ENCODE data around the gene STEAP3. TPM values are rescaled to one million over a fixed set of nuclear protein-coding genes. Genes with fewer than 3 reads are reported as not detected.

Gene STEAP3
- total RNA-seq, 2 donors from 2014 or later: 17.9 to 31.4 TPM

GRCh38 chr2:119225926-119226325 is 2.3 kb downstream of the STEAP3 start:
- peaks cover 12 to 19% of the 10 kb centered on the region in 2 donors for H3K4me1 ChIP-seq (ENCODE audit: control insufficient read depth in 1 of 2, low read depth in 2 of 2)
- no peak for TF ChIP-seq CTCF (IDR thresholded peaks at IDR 0.05)
- no peaks in the 10 kb centered on the region for H3K9me3 ChIP-seq
- H3K27me3 ChIP-seq (replicated peaks; ENCODE audit: insufficient read depth): no peaks in the 10 kb centered on the region
- no peak overlapping the region for H3K27ac ChIP-seq
- no peak overlapping the region for H3K4me3 ChIP-seq
- H3K36me3 ChIP-seq: no peaks in the 10 kb centered on the region
- DNase-seq (ENCODE audit: low spot score): no peak
- ATAC-seq (ENCODE audit: insufficient number of reproducible peaks, low FRiP score, low read depth): no peak

DNA sequence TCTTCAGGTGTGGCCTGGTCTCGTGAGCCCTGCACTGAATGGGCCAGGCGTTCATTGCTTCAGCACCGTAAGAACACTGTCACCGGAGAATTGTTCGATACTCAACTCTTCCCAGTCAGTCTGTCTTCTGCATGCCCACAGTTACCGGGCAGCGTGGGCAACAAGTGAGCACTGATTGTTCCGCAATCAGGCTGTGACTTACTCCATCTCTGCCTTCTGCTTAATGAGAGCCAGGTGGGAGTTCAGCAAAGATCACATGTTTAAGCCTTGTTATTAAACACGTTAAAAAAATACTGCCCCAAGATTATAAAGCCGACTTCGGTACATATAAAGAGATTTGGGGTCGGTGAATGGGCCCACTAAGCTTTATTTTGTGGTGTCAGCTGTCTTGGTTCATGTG is 3.7 kb downstream of the STEAP3 start:
- H3K27ac ChIP-seq: no peak overlapping the region
- H3K9me3 ChIP-seq: no peaks in the 10 kb centered on the region
- DNase-seq (ENCODE audit: low spot score): no peak
- no peak for TF ChIP-seq CTCF (IDR thresholded peaks at IDR 0.05)
- no peaks in the 10 kb centered on the region for H3K36me3 ChIP-seq
- H3K4me1 ChIP-seq (ENCODE audit: control insufficient read depth in 1 of 2, low read depth in 2 of 2): peaks cover 12 to 19% of the 10 kb centered on the region in 2 donors
- H3K27me3 ChIP-seq (replicated peaks; ENCODE audit: insufficient read depth): no peaks in the 10 kb centered on the region
- no peak for ATAC-seq (ENCODE audit: insufficient number of reproducible peaks, low FRiP score, low read depth)
- H3K4me3 ChIP-seq: no peak overlapping the region

- no peak for TF ChIP-seq CTCF (IDR thresholded peaks at IDR 0.05)
- Histone ChIP-seq H3K27ac (no peak overlapping the region), H3K36me3 (no peaks in the 10 kb centered on the region), H3K27me3 (replicated peaks; ENCODE audit: insufficient read depth) (no peaks in the 10 kb centered on the region), H3K9me3 (no peaks in the 10 kb centered on the region), H3K4me3 (no peak overlapping the region), H3K4me1 (ENCODE audit: control insufficient read depth in 1 of 2, low read depth in 2 of 2) (peaks cover 12 to 14% of the 10 kb centered on the region in 2 donors)
- no peak for DNase-seq (ENCODE audit: low spot score)
- ATAC-seq (ENCODE audit: insufficient number of reproducible peaks, low FRiP score, low read depth): no peak
Observed at GRCh38 chr2:119228136-119228535, 4.5 kb downstream of the STEAP3 start.

DNA sequence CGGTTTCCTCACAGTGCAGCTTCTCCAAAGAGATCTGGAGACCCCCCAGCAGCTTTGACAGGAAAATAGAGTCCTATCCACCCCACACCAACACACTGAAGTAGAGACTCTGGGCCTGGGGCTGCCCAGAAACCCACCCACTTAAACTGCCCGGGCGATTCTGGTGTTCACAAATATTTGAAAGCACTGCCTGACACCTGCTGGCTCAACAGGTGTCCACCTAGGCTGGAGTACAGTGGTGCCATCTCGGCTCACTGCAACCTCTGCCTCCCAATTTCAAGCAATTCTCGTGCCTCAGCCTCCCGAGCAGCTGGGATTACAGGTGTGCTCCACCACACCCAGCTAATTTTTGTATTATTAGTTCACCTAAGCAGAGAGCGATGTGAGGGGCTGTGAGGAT is 5.3 kb downstream of the STEAP3 start:
- Histone ChIP-seq H3K27ac (no peak overlapping the region), H3K4me3 (no peak overlapping the region), H3K27me3 (replicated peaks; ENCODE audit: insufficient read depth) (no peaks in the 10 kb centered on the region), H3K4me1 (ENCODE audit: control insufficient read depth in 1 of 2, low read depth in 2 of 2) (peaks cover 12% of the 10 kb centered on the region in 2 donors), H3K36me3 (no peaks in the 10 kb centered on the region), H3K9me3 (no peaks in the 10 kb centered on the region)
- DNase-seq (ENCODE audit: low spot score) (no peak), ATAC-seq (ENCODE audit: insufficient number of reproducible peaks, low FRiP score, low read depth) (no peak)
- no peak for TF ChIP-seq CTCF (IDR thresholded peaks at IDR 0.05)

DNA sequence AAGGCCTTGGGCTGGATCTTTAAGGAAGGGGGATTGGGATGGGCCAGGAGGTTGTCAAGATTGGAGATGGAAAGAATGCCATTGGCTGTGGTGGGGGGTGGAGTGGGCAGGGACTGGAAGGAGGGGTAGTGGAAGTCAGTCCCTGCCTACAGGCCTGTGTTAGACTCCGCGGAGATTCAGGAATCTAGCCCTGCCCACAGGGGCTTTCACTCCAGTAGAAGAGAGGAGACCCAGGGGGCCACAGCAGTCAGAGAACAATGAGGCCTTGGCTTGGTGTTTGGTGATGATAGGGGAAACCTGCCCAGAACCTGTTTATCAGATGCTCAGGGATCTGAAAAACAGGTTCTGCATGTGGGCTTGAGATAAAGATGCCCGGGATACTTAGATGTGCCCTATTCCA is 6.1 kb downstream of the STEAP3 start:
- no peak overlapping the region for H3K4me3 ChIP-seq
- no peaks in the 10 kb centered on the region for H3K9me3 ChIP-seq
- no peaks in the 10 kb centered on the region for H3K36me3 ChIP-seq
- H3K27me3 ChIP-seq (replicated peaks; ENCODE audit: insufficient read depth): no peaks in the 10 kb centered on the region
- TF ChIP-seq CTCF (IDR thresholded peaks at IDR 0.05): no peak
- no peak for DNase-seq (ENCODE audit: low spot score)
- H3K27ac ChIP-seq: no peak overlapping the region
- H3K4me1 ChIP-seq (ENCODE audit: control insufficient read depth in 1 of 2, low read depth in 2 of 2): peaks cover 5 to 6% of the 10 kb centered on the region in 2 donors
- no peak for ATAC-seq (ENCODE audit: insufficient number of reproducible peaks, low FRiP score, low read depth)

Data from thoracic aorta (tissue), 2 donors.